CD14-positive monocyte (primary cell): ENCODE data around the gene HECTD1. TPM values are rescaled to one million over a fixed set of nuclear protein-coding genes. Genes with fewer than 3 reads are reported as not detected.

Source experiments
- DNase-seq, 3 donors: peaks; one replicate each; pipeline ENCODE4 v3.0.0-alpha.2; 2011 to 2022
- H2AFZ ChIP-seq: 2 replicates; pipeline ENCODE4 v1.6.0; 2012; ENCODE audit warnings: mild to moderate bottlenecking, low read depth, low read length, inconsistent platforms; ENCODE audit not compliant: insufficient read depth, poor library complexity, severe bottlenecking
- H3K27ac ChIP-seq, 2 donors: 1 replicate in 1 of 2; 2 replicates in 1 of 2; pipeline ENCODE4 v1.5.1; 2012 to 2013; ENCODE audit warnings: low read length in 2 of 2, control low read depth in 1 of 2, inconsistent platforms in 1 of 2, low read depth in 1 of 2, mild to moderate bottlenecking in 1 of 2
- H3K27me3 ChIP-seq, 2 donors: one replicate each; pipeline versions ENCODE4 v1.6.0 to v1.6.1; 2011 to 2013; ENCODE audit warnings: low read length in 2 of 2; ENCODE audit not compliant: control insufficient read depth in 2 of 2, insufficient read depth in 2 of 2
- H3K36me3 ChIP-seq, 2 donors: replicated peaks in 1 of 2; 1 replicate in 1 of 2; 2 replicates in 1 of 2; pipeline versions ENCODE4 v1.5.1 to v1.6.1; 2012 to 2013; ENCODE audit warnings: low read length in 2 of 2, control low read depth in 1 of 2, inconsistent platforms in 1 of 2, mild to moderate bottlenecking in 1 of 2; ENCODE audit not compliant: insufficient read depth in 2 of 2, control insufficient read depth in 1 of 2
- H3K4me1 ChIP-seq, 2 donors: 1 replicate in 1 of 2; 2 replicates in 1 of 2; pipeline versions ENCODE4 v1.5.1 to v1.6.1; 2012 to 2013; ENCODE audit warnings: low read length in 2 of 2, control low read depth in 1 of 2, inconsistent platforms in 1 of 2, mild to moderate bottlenecking in 1 of 2, moderate library complexity in 1 of 2; ENCODE audit not compliant: insufficient read depth in 2 of 2, control insufficient read depth in 1 of 2
- H3K4me2 ChIP-seq: replicated peaks from 2 replicates; pipeline ENCODE3; 2012; ENCODE audit warnings: low read length, moderate library complexity, mild to moderate bottlenecking; ENCODE audit not compliant: poor library complexity, severe bottlenecking; ENCODE audit errors: extremely low read depth
- H3K4me3 ChIP-seq, 3 experiments: fragments of 200-600 bp in 1 of 3; sonication (generic) in 1 of 3; replicated peaks in 1 of 3; 1 replicate in 2 of 3; 2 replicates in 1 of 3; pipeline ENCODE4 v1.5.1; 2011 to 2013; ENCODE audit warnings: low read length in 3 of 3, mild to moderate bottlenecking in 3 of 3, control low read depth in 2 of 3, low read depth in 2 of 3, inconsistent platforms in 1 of 3, moderate library complexity in 1 of 3
- H3K79me2 ChIP-seq: 2 replicates; pipeline ENCODE4 v1.6.0; 2012; ENCODE audit warnings: mild to moderate bottlenecking, control low read depth, inconsistent platforms, low read length, moderate library complexity; ENCODE audit not compliant: insufficient read depth
- H3K9ac ChIP-seq: 2 replicates; pipeline ENCODE4 v1.6.0; 2017; ENCODE audit warnings: low read length, mild to moderate bottlenecking; ENCODE audit not compliant: insufficient read depth, poor library complexity, severe bottlenecking
- H3K9me3 ChIP-seq, 2 donors: replicated peaks in 1 of 2; 1 replicate in 1 of 2; 2 replicates in 1 of 2; pipeline versions ENCODE4 v1.5.1 to v1.6.1; 2012 to 2013; ENCODE audit warnings: low read length in 2 of 2, control low read depth in 1 of 2; ENCODE audit not compliant: control insufficient read depth in 1 of 2, insufficient read depth in 1 of 2
- H4K20me1 ChIP-seq: 2 replicates; pipeline ENCODE4 v1.6.0; 2012; ENCODE audit warnings: mild to moderate bottlenecking, low read length, control low read depth, moderate library complexity; ENCODE audit not compliant: insufficient read depth
- H3K27ac Mint-ChIP-seq, 7 donors: one replicate each; pipeline ENCODE4 v1.8.0; 2020; ENCODE audit warnings: mild to moderate bottlenecking in 7 of 7, mixed read lengths in 7 of 7, moderate library complexity in 6 of 7, inconsistent platforms in 2 of 7
- H3K27me3 Mint-ChIP-seq, 3 donors: one replicate each; pipeline ENCODE4 v1.8.0; 2021 to 2022; ENCODE audit warnings: low read depth in 3 of 3, mild to moderate bottlenecking in 3 of 3, mixed read lengths in 3 of 3, moderate library complexity in 3 of 3, inconsistent platforms in 1 of 3
- H3K36me3 Mint-ChIP-seq, 2 donors: one replicate each; pipeline ENCODE4 v1.8.0; 2020; ENCODE audit warnings: mixed read lengths in 2 of 2, inconsistent platforms in 1 of 2, mild to moderate bottlenecking in 1 of 2
- H3K4me1 Mint-ChIP-seq: one replicate; pipeline ENCODE4 v1.8.0; 2020; ENCODE audit warnings: mild to moderate bottlenecking, mixed read lengths
- H3K4me3 Mint-ChIP-seq, 2 donors: one replicate each; pipeline ENCODE4 v1.8.0; 2020; ENCODE audit warnings: mild to moderate bottlenecking in 2 of 2, mixed read lengths in 2 of 2, moderate library complexity in 1 of 2
- H3K9me3 Mint-ChIP-seq, 7 donors: one replicate each; pipeline ENCODE4 v1.8.0; 2020 to 2022; ENCODE audit warnings: mixed read lengths in 7 of 7, mild to moderate bottlenecking in 6 of 7, moderate library complexity in 6 of 7, inconsistent platforms in 2 of 7
- WGBS: methylation state at CpG from one replicate; pipeline ENCODE4 v1.1.5; 2013; ENCODE audit warnings: missing lambda C conversion rate; ENCODE audit not compliant: insufficient coverage; 5-methylcytosine and 5-hydroxymethylcytosine counted together
- intact Hi-C, 2 donors: fragments of 100-400 bp; cut with micrococcal nuclease; formaldehyde crosslinking; loops; one replicate each; pipeline versions ENCODE4 v1.15.0 to v1.15.1; 2023
- polyA plus RNA-seq, 3 donors: library from polyadenylated mRNA; depleted of rRNA in 1 of 3; unstranded in 2 of 3; stranded (reverse) in 1 of 3; fragments of 300-500 nt in 2 of 3; fragments of >200 nt in 1 of 3; fragmentation: Illumina TruSeq in 2 of 3; gene quantifications; 1 replicate in 2 of 3; 2 replicates in 1 of 3; pipeline ENCODE4 v1.2.3, GENCODE V29; 2012 to 2021
- TF ChIP-seq, protein P1 (sequence below): fragments of 200-600 bp; IDR thresholded peaks from one replicate; pipeline ENCODE4 v1.8.0; 2022; ENCODE audit warnings: antibody characterized with exemption, mild to moderate bottlenecking

HECTD1 gene
- polyA plus RNA-seq, 3 donors, result 12.7 to 55.9 (median 21.5) TPM

DNA sequence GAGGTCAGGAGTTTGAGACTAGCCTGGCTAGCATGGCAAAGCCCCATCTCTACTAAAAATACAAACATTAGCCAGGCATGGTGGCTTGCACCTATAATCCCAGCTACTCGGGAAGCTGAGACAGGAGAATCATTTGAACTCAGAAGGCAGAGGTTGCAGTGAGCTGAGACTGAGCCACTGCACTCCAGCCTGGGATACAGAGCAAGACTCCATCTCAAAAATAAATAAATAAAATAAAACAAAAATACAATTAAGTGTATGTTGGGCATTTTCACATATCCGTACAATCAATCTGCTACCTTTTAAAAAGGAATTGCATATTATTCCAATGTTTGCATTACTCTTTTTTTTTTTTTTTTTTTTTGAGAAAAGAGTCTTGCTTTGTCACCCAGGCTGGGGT, 47.7 kb upstream of the HECTD1 start:
- no peak overlapping the region for H2AFZ ChIP-seq
- no peaks in the 10 kb centered on the region for H3K27me3 ChIP-seq
- no peak overlapping the region for H3K4me3 ChIP-seq
- H3K4me3 Mint-ChIP-seq, result no peak overlapping the region
- no peaks in the 10 kb centered on the region for H3K36me3 ChIP-seq
- H3K9me3 ChIP-seq, result no peaks in the 10 kb centered on the region
- H3K79me2 ChIP-seq, result no peaks in the 10 kb centered on the region
- DNase-seq, result no peak
- no peaks in the 10 kb centered on the region for H3K27me3 Mint-ChIP-seq
- no peak overlapping the region for H3K27ac Mint-ChIP-seq
- H3K9ac ChIP-seq, result no peak overlapping the region
- TF ChIP-seq, protein P1, sequence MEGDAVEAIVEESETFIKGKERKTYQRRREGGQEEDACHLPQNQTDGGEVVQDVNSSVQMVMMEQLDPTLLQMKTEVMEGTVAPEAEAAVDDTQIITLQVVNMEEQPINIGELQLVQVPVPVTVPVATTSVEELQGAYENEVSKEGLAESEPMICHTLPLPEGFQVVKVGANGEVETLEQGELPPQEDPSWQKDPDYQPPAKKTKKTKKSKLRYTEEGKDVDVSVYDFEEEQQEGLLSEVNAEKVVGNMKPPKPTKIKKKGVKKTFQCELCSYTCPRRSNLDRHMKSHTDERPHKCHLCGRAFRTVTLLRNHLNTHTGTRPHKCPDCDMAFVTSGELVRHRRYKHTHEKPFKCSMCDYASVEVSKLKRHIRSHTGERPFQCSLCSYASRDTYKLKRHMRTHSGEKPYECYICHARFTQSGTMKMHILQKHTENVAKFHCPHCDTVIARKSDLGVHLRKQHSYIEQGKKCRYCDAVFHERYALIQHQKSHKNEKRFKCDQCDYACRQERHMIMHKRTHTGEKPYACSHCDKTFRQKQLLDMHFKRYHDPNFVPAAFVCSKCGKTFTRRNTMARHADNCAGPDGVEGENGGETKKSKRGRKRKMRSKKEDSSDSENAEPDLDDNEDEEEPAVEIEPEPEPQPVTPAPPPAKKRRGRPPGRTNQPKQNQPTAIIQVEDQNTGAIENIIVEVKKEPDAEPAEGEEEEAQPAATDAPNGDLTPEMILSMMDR, result no peak
- peaks cover 0 to under 1% of the 10 kb centered on the region in 2 donors for H3K36me3 Mint-ChIP-seq
- H3K4me2 ChIP-seq, result no peak overlapping the region
- no peak overlapping the region for H3K27ac ChIP-seq
- WGBS, result 100% methylated on average over 1 of the region's 2 CpGs
- peaks cover 0 to 4% (median 0%) of the 10 kb centered on the region in 7 donors for H3K9me3 Mint-ChIP-seq
- intact Hi-C loops, result no loop called here
- H3K4me1 ChIP-seq, result peaks cover 5 to 9% of the 10 kb centered on the region in 2 donors
- no peaks in the 10 kb centered on the region for H4K20me1 ChIP-seq
- peaks cover 11% of the 10 kb centered on the region for H3K4me1 Mint-ChIP-seq

- no peak overlapping the region for H3K4me3 Mint-ChIP-seq
- H3K36me3 Mint-ChIP-seq, result no peaks in the 10 kb centered on the region
- Histone ChIP-seq H3K4me3 (no peak overlapping the region), H3K27me3 (no peaks in the 10 kb centered on the region), H3K27ac (no peak overlapping the region), H3K9ac (no peak overlapping the region), H2AFZ (no peak overlapping the region), H3K36me3 (no peaks in the 10 kb centered on the region), H3K9me3 (no peaks in the 10 kb centered on the region), H3K4me1 (peaks cover 5 to 9% of the 10 kb centered on the region in 2 donors), H3K79me2 (no peaks in the 10 kb centered on the region), H3K4me2 (no peak overlapping the region), H4K20me1 (no peaks in the 10 kb centered on the region)
- intact Hi-C loops, result no loop called here
- H3K9me3 Mint-ChIP-seq, result peaks cover 0 to 2% (median 0%) of the 10 kb centered on the region in 7 donors
- WGBS, result no CpG with 5 or more reads among the region's 9 CpGs
- no peak for DNase-seq
- no peaks in the 10 kb centered on the region for H3K27me3 Mint-ChIP-seq
- no peak overlapping the region for H3K27ac Mint-ChIP-seq
- H3K4me1 Mint-ChIP-seq, result peaks cover 11% of the 10 kb centered on the region
- TF ChIP-seq, protein P1, result no peak
Measured at GRCh38 chr14:31253746-31254471, 46.3 kb upstream of the HECTD1 start.
